AG04450 (cell line): ENCODE results near the gene EIF2B4. TPM values are rescaled to one million over a fixed set of nuclear protein-coding genes. Genes with fewer than 3 reads are reported as not detected.

Source experiments
- CTCF ChIA-PET: fragments of 300-600, 350-600 bp; formaldehyde crosslinking; extraction: SDS; loops from one replicate; lab custom pipeline; 2022; ENCODE audit warnings: antibody characterized with exemption, inconsistent platforms; lab: Charles Lee
- POLR2A ChIA-PET: fragments of 350-600 bp; formaldehyde crosslinking; extraction: SDS; loops from one replicate; lab custom pipeline; 2021; ENCODE audit warnings: antibody characterized with exemption, inconsistent platforms; lab: Yijun Ruan, JAX
- DNase-seq: peaks from one replicate; pipeline ENCODE4 v3.0.0-alpha.2; 2011; ENCODE audit warnings: low read depth, low spot score
- H3K27ac ChIP-seq: one replicate; pipeline ENCODE4 v1.5.1; 2012; ENCODE audit warnings: low read depth, low read length, control low read depth
- H3K27me3 ChIP-seq: one replicate; pipeline ENCODE4 v1.6.0; 2012; ENCODE audit warnings: low read length; ENCODE audit not compliant: control insufficient read depth, insufficient read depth
- H3K4me3 ChIP-seq: 2 replicates; pipeline ENCODE4 v1.5.1; 2011; ENCODE audit warnings: mild to moderate bottlenecking, low read depth, low read length, control low read depth
- H3K9me3 ChIP-seq: 2 replicates; pipeline ENCODE4 v1.5.1; 2012; ENCODE audit warnings: low read length; ENCODE audit not compliant: control insufficient read depth, insufficient read depth
- CTCF ChIP-seq: IDR thresholded peaks from 2 replicates; pipeline ENCODE4 v1.5.1; 2011; ENCODE audit warnings: low read depth, low read length, control low read depth, inconsistent platforms
- polyA plus RNA-seq: library from polyadenylated mRNA; depleted of rRNA; stranded (reverse); fragments of >200 nt; gene quantifications from 2 replicates; pipeline ENCODE4 v1.2.3, GENCODE V29; 2011

Gene EIF2B4
- polyA plus RNA-seq, 1 experiment, result 43.0 TPM

- no peak for DNase-seq
- ChIA-PET CTCF (interaction anchor here (1.3 kb wide), 1 partner anchor 9 kb away, joined by 6 read pairs; no protein-coding TSS in a partner anchor), POLR2A (no interaction called here)
- no peak overlapping the region for H3K27ac ChIP-seq
- no peak for TF ChIP-seq CTCF
- H3K27me3 ChIP-seq, result no peaks in the 10 kb centered on the region
- H3K9me3 ChIP-seq, result no peaks in the 10 kb centered on the region
- no peak overlapping the region for H3K4me3 ChIP-seq
Observed at GRCh38 chr2:27362678-27363420, 7.3 kb downstream of the EIF2B4 start.

GRCh38 chr2:27356382-27357181 lies 13.6 kb downstream of the EIF2B4 start, which contains the start of gene GTF3C2:
Gene GTF3C2 (minus strand): TSS chr2:27356764. CDS start chr2:27343554, 13,210 bp downstream.
- Histone ChIP-seq H3K9me3 (no peaks in the 10 kb centered on the region; the same call in 1 of the 2 replicates), H3K27ac (peak within 1 kb of the TSS; percentile 96), H3K4me3 (peak within 1 kb of the TSS; percentile 98), H3K27me3 (no peaks in the 10 kb centered on the region)
- ChIA-PET POLR2A (interaction anchor here (0.8 to 2.2 kb wide), 9 partner anchors 10 to 307 kb away, joined by 3 to 35 read pairs (median 4); partner anchors contain the start of genes CCDC121, EIF2B4, GPN1 and MPV17), CTCF (interaction anchor here (0.6 to 1.8 kb wide), 3 partner anchors 13 to 84 kb away, joined by 3 to 5 read pairs (median 3); partner anchors contain the start of genes EIF2B4 and MPV17)
- no peak for TF ChIP-seq CTCF
- peak; percentile 90 for DNase-seq

GRCh38 chr2:27356056-27356381 lies 14.1 kb downstream of the EIF2B4 start:
- POLR2A ChIA-PET, result interaction anchor here (0.8 to 2.2 kb wide), 8 partner anchors 10 to 307 kb away, joined by 3 to 35 read pairs (median 5); partner anchors contain the start of genes EIF2B4, MPV17, NRBP1 and SLC4A1AP
- peak overlapping the region; percentile 98 for H3K4me3 ChIP-seq
- TF ChIP-seq CTCF, result no peak
- no peak for DNase-seq
- H3K27ac ChIP-seq, result peak overlapping the region; percentile 96
- no peaks in the 10 kb centered on the region; the same call in 1 of the 2 replicates for H3K9me3 ChIP-seq
- CTCF ChIA-PET, result interaction anchor here (1.8 kb wide), 1 partner anchor 33 kb away, joined by 5 read pairs; the partner anchor contains the start of gene MPV17
- no peaks in the 10 kb centered on the region for H3K27me3 ChIP-seq

- H3K27me3 ChIP-seq, result no peaks in the 10 kb centered on the region
- no peak for DNase-seq
- no peak overlapping the region for H3K4me3 ChIP-seq
- POLR2A ChIA-PET, result interaction anchor here (0.6 to 0.7 kb wide), 2 partner anchors 15 to 25 kb away, joined by 3 to 4 read pairs; partner anchors contain the start of gene EIF2B4
- CTCF ChIA-PET, result no interaction called here
- H3K9me3 ChIP-seq, result no peaks in the 10 kb centered on the region; the same call in 1 of the 2 replicates
- no peak for TF ChIP-seq CTCF
- H3K27ac ChIP-seq, result no peak overlapping the region
Observed at GRCh38 chr2:27354597-27354927, 15.6 kb downstream of the EIF2B4 start.
